GM21526 (cell line): Measurements from ENCODE around the gene SGCB.

Experiments
- ATAC-seq: cut with Tn5 transposase; IDR thresholded peaks from one replicate; pipeline ENCODE4 v1.9.1; 2021; ENCODE audit warnings: moderate library complexity; ENCODE audit not compliant: unreplicated experiment, low FRiP score

The SGCB gene

GRCh38 chr4:52028970-52029369, 9.1 kb downstream of the SGCB start:
- no peak for ATAC-seq

GRCh38 chr4:52019936-52020657, 18.0 kb downstream of the SGCB start, which contains the start of gene LRRC66:
TSS of gene LRRC66 (minus strand) at chr4:52020363. CDS start at chr4:52017613, 2,750 bp downstream.
- ATAC-seq: no peak

DNA sequence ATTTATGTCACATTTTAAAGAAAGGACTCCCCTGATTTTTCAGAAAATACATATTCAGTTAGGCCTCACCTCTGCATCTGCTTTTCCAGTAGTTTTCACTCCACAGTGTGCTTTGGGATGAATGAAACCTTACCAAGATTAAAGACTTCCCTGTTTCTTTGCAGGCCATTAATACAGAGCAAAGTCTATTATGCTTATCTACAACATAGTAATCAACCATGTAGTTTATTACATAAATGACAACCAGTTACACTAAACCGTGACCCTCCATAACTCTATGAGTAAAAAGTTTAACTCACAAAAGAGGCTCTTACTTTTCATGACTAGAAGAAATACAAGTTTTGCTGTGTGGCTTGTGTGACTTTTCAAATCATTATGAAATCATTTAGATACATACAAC, 20.3 kb downstream of the SGCB start:
- no peak for ATAC-seq

- ATAC-seq: no peak
These were observed 21.1 kb downstream of the SGCB start for GRCh38 chr4:52016981-52017380.

- no peak for ATAC-seq
These were observed 22.7 kb downstream of the SGCB start for GRCh38 chr4:52015366-52015765.

- no peak for ATAC-seq
These were observed 23.2 kb downstream of the SGCB start for GRCh38 chr4:52014903-52015302.

GRCh38 chr4:52012651-52013050, 25.4 kb downstream of the SGCB start:
- ATAC-seq: no peak

DNA sequence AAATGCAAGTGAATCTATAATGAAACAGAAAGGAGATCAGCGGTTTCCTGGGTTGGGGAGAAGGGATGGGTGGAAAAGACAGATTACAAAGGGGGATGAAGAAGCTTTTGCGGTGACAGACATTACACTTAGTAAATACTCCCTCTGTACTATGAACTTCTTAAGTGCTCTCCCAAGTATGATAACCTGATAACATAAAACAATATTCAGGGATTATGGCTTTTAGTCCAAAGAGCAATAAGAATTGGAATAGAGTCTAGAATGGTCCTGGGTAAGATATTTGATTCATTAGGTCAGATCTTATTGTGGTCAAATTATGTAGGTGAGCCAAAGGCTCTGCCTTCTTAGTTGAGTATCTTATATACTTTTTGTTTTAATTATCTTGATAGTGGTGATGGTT, 27.1 kb downstream of the SGCB start:
- no peak for ATAC-seq

DNA sequence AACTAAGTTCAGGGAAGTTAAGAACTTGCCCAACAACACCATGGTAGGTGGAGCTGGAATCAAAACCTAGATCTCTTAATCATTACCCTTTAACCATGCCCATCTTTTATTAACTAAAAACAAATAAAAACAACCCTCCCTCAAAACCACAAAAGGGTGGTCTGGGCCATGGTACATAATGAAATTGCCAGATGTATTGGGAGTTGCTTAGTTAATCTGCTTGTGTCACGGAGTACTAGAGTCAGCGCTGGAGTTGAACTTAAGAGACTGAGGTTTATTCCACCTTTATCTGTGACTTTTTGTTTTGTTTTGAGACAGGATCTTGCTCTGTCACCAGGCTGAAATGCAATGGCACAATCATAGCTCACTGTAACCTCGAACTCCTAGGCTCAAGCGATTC, 31.2 kb downstream of the SGCB start:
- ATAC-seq: no peak

DNA sequence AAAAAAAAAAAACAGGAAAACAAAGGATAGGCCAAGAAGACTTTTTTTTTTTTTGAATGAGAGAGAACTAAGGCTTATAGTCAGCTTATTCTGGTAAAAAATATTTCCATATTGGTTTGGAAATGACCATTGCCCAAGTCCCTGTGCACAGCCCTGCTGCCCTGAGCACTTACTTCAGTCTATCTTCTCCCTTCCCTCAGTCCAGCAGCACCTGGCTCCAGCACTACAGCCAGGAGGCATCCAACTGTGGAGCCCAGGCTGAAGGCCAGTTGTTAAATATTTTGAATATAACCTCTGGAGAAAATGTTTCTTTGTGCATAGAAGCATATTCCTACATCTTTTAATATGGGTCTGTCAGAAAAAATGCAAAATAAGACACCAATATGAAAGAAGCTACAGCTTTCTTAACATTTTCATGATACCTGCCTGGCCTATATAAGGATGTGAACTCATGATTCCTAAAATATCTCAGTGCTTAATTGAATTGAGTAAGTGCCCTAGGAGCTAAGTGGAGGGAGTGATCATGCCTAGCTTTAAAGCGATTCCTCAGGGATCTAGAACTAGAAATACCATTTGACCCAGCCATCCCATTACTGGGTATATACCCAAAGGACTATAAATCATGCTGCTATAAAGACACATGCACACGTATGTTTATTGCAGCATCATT, 32.4 kb downstream of the SGCB start:
- ATAC-seq: no peak

GRCh38 chr4:52004414-52004813, 33.7 kb downstream of the SGCB start:
- no peak for ATAC-seq

DNA sequence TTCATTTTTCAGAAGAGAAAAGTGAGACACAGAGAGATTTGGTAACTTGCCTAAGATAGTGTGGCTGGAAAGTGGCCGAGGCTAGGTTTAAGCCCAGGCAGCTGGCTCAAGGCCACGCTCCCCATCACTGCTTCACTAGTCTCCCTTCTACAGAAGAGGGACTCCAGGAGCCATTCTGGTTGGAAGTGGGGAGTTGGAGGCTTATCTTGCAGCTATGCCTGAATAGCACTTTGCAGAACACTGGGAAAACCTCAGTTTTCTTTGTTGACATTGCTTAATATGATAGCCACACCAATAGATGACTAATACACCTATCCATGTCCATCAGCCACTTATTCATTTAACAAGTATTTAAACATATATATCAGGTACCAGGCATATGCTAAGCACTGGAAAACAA, 36.5 kb downstream of the SGCB start:
- ATAC-seq: no peak

- no peak for ATAC-seq
These were observed 38.8 kb downstream of the SGCB start for GRCh38 chr4:51999250-51999649.

DNA sequence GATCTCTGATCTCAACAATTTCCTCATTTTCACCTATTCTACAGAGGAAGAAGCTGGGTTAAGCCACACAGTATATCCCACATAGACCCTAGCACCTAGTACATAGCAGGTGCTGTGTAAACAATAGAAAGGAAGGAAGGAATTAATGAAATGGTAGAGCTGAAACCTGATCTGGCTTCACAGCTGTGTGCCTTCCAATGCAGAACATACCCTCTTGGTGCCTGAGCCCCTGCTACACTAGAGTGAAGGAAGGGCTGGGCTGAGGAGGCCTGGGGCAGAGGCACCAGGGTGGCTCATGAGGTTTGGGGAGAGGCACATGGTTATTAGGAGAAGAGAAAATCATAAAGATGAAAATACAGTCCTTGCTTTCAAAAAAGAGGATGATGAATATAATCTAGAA, 39.3 kb downstream of the SGCB start:
- ATAC-seq: no peak

DNA sequence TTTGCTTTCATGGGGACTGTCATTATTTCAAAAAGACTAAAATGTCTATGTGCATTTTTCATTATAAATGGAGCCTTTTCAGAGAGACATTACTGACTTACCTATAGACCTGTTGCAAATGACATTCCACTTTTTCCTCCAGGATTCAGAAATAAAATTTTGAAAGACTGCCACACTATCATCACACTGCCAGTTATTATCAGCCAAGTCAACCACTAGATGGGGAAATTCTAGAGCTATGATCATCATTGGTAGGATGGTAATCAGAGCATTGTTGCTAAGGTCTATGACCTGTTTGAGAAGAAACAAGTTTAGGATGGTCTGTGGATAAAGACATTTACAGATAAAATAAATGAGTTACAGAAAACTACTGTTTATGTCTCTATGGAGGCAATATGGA, 40.5 kb downstream of the SGCB start:
- no peak for ATAC-seq

- no peak for ATAC-seq
These were observed 42.4 kb downstream of the SGCB start for GRCh38 chr4:51995647-51996220.
